Globus pallidus (tissue), 1 donor: ENCODE measurements around the gene RPS18.

ENCODE experiments used
- DNase-seq: peaks from one replicate; pipeline ENCODE4 v3.0.0-alpha.2; 2015; ENCODE audit warnings: low spot score

The RPS18 gene

DNA sequence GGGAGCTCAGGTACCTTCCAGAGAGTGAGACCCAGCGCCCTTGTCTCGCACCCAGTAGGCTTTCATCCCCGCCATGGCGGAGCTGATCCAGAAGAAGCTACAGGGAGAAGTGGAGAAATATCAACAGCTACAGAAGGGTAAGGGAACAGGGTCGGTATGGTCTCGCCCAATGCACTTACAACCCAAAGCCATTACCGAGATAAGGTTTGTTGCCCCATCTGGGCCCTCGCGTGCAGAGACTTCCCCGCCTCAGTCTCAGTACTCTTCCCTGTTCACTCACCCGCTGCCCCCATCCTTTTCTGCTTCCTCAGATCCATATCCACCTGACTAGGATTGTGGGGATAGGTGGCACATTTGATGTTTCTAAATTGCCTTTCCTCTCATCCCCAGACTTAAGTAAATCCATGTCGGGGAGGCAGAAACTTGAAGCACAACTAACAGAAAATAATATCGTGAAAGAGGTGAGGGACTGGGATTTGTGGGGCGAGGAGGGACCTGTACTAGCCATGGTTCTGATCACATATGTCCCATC, 18.0 kb downstream of the RPS18 start:
- DNase-seq = no peak

DNA sequence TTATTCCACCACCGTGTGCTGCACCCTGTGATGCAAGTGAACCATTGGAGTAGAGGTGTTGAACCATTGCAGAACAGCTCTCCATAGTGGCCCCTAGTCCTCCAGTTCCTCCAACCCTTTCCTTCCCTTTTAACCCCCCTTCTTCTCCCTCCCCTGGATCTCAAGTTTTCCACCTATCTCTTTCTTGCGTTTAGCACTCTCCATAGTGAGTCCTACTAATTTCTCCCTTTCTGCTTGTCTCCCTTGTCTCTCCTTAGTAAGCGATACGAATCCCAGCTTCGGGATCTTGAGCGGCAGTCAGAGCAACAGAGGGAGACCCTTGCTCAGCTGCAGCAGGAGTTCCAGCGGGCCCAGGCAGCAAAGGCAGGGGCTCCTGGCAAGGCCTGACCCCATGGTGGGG, 18.6 kb downstream of the RPS18 start:
- no peak for DNase-seq

DNA sequence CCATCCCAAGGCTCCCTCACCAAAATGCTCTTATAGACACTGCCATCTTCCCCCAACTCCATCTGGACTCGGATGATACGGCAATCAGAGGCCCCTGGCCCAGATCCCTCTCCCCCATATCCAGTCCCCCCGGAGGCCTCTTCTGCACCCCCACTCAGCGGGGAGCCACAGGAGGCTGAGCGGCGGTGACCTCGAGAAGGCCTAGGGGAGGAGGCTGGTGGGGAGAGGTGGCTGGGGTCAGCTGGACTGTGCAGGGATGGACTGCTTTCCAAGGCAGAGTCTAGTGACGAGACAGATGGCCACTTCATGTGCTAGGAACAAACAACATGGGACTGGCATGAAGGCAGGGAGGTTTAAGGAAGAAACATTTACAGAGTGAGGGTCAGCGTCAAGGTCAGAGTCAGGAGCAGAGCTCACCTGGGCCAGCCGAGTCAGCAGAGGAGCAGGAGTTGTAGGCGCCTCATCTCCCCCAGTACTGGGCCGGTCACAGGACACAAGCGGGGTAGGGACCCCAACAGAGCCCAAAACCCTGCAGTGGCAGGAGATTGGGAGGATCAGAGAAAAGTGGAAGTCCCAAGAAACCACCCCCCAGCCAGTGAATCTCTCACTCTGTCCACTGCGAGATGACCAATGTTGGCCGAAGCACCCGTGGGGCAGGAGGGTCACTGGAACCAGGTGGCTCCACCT, 21.3 kb downstream of the RPS18 start:
- no peak for DNase-seq

DNA sequence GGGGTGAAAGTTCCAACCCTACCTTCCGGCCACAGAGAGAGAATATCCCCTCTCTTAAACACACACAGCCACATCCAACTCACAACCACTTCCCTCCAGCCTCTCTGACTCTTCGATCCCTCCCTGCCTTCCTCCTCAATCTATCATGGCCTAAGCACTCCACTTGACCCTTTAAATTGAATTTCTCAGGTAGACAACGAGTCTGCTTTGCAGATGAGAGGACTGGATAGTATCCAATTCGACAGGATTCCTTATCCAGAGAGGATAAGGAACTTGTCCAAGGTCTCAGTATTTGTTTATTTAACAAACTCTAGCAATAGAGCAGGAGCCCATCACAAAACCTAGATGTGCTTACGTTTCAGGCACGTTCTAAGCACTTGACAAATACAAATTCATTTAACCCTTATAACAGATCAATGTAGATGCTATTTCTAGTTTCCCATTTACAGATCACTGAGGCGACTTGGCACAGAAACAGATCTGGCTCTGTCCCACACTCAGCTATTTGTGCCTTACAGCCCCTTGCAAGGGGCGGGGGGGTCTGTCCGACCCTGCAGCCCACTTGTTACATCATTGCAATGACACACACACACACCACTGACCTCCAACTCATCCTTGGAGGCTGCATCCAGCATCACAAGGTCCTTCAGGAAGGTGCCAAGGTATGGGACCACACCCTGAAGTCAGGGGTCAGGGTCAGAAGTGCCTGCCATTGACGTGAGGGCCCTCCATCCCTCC, 22.4 kb downstream of the RPS18 start:
- no peak for DNase-seq

DNA sequence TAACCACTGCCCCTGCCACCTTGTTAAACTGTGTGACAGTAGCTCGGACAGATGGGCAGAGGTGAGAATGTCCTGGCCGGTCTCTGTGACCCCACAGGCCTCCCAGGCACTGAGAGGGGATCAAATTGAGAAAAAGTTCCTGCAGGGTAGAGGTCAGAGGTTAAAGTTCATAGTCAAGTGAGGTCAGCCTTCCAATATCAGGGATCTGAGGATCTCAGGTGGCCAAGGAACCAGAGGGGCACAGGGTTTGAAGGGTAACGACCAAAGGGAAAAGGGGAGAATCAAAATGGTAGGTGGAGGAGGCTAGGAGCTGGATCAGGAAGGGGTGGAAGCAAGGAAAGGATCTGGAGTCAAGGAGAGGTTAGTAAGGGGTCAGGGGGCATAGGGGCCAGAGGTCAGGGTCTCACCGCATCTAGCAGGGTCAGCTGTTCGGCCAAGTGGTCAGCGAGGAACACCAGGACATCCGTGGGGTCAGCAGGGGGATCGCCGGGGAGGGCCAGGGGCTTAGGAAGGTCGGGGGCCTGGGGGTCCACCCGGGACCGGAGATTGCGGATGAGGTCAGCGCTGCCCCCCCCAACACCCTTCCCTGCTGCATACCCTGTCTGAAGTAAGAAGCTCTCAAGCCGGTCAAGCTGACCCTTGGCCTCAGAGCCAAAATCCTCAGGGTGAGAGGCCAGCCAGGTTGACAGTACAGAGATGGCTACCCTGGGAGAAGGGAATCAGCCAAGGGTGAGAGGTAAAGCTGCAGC, 23.9 kb downstream of the RPS18 start:
- no peak for DNase-seq

DNA sequence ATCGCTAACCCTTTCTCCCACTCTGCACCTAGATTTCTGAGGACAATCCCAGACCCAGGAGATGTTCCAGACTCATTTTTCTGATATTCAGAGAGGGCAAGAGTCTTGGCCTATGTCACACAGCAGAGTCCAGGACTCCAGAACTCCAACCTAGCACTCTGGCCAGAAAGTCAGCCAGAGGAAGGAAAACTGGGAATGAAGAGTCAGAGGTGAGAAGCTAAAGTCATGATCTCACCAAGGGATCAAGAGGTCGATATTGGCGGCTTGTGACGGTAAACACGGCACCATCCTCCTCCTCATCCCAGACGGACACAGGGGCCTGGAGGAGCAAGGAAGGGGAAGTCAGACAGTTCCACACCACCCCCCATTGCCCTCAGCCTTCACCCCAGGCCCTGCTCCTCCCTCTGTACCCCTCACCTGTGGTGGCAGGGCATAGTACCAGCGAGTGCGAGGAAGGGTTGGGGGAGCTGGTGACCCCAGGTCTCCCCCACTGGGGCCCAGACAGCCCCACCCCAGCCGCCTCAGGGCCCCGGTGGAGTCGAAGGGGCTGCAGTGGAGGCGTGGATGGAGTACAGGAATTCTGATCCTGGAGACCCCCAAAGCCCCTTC, 25.0 kb downstream of the RPS18 start:
- DNase-seq = no peak

DNA sequence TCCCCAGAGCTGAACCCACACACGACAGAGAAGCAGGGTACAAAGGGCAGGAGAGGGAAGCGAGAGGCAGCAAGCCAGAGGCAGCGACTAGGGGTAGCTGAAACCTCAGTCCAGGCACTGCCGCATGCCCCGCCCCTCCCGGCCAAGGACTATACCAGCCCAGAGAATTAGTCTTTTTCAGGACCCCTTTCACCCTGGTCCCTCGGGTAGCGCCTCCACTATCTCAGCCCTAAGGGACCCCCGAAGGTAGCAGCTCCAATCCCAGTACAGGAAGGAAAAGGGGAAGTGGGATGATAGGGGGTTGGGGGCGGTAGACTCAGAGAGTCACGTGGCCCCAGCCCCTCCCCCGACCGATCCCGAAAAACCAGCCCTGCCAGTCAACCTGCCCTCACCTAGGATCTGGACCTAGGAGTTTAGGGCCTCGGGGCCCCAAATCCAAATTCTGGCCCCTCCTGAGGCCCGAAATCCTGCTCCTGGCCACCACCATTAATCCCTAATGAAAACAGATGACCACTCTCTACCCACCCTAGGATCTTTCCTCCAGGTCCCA, 25.6 kb downstream of the RPS18 start:
- DNase-seq = no peak

DNA sequence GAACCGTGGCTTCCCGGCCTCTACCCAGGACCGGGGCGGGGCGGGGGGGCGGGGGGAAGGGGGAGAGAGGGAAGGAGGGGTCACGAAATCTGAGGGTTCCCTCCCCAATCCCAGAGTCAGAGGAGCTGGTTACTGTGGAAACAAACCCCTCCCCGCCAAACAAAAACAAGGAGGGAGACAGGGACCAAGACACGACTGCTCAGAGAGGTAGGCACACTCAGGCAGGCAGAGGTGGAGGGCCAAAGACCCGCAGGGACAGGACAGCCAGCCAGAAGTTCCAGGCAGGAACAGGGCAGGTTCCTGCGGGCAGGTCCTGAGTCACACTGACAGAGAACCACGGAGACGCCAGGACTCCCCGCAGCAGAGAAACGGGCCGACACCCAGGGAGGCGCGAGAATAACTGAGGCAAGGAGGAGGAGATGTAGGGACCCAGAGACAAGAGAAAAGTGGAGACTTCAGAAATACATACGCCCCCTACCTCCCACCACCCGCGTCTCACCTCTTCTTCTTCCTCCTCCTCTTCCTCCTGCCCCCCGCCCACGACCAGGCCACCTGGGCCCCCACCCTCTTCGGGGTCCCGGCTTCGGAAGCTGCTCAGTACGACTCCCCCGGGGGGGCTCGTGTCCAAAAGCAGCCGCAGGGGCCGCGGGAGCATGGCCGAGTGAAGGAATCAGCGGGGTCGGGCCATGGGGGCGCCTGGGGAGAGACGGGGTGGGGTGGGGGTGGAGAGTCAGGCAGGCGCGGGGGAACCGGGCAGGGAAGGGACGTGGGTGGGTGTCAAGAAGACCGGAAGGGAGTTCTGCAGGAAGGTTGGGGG, 26.3 kb downstream of the RPS18 start:
- DNase-seq = peak; percentile 47

DNA sequence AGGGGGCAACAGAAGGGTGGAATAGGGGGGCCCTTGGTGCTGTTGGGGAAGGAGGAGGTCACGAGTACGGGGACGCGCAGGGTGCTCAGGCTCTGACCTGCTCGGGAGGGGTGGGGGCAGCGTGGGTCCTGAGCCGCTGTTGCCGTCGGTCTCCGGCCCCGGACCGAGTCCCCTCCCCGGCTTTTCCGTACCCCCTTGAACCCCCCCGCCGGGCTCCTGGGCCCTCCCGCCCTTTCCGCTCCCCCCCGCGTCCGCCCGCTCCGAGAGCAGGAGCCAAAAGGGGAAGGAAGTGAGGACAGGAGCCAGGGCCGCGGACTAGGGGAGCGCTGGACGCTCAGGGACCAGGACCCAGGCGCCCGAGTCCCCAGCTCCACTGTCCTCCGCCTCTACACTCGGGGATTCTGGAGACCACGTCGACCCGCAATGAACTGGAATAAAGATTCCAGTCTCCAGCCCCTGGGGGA, 26.9 kb downstream of the RPS18 start, which contains the start of gene RGL2:
RGL2 (minus strand) TSS at position 170 of the 464 bp plus-strand sequence. CDS start 332 bp downstream, outside the sequence.
- peak; percentile 83 for DNase-seq

DNA sequence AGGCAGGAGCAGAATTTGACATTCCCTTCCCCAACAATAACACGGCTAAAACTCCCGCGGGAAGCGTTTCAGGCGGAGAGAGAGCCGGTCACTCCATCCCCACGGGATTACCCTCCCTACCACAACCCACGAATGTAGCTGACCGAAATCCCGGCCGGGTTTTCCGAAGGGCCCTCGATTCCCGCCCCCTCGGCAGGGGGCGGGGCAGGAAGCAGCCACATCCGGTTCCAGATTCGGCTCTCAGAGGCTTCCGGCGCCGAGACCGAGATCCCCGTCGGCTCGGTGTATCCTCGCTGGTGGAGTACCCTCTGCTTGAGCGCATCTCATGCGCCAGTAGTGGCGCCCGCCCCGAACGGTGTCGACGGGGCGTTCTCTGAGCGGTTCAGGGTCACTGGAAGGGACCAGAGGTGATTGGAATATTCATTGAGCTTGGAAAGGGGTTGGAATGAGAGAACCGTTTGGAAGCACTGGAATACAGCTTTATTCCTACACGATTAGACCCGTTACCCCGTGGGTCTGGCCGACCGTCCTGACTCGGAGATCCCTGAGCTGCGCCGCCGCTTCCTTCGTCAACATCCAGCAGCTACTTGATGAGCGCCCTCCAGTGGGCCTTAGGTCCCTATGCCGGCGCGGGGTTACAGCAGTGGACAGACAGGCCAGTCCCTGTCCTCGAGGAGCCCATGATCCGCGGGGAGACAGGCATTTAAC, 27.5 kb downstream of the RPS18 start:
- DNase-seq = peak; percentile 89

DNA sequence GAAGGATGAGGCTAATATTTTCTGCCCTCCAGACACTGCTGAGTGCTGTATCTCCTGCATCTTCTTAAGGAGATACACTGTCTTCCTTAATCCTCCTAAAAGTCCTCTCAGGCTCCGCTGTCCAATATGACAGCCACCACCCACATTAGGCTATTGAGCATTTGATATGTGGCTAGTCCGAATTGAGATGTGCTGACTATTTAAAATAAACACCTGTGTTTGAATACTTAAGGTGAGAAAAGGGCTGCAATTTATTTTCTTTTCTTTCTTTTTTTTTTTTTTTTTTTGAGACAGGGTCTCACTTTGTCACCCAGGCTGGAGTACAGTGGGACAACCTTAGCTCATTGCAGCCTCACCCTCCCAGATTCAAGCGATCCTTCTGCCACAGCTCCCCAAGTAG, 30.0 kb downstream of the RPS18 start:
- no peak for DNase-seq

DNA sequence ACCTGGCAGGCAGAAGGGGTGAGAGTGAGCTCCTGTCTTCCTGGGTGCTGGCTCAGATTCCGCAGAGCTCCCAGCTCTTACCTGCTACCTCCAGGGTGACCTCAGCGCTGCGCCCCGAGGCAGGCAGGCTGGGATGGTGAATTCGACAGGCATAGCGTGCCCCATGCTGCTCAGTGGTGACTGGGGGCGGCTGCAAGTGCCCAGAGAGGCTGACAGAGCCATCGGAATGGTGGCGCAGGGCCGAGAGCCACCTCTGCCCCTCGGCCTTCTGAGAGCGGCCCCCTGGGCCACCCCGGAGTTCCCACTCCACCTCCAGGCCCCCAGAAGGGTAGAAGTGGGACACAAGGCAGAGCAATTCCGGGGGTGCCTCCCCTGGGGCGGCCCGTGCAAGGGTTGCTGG, 32.3 kb downstream of the RPS18 start:
- no peak for DNase-seq

DNA sequence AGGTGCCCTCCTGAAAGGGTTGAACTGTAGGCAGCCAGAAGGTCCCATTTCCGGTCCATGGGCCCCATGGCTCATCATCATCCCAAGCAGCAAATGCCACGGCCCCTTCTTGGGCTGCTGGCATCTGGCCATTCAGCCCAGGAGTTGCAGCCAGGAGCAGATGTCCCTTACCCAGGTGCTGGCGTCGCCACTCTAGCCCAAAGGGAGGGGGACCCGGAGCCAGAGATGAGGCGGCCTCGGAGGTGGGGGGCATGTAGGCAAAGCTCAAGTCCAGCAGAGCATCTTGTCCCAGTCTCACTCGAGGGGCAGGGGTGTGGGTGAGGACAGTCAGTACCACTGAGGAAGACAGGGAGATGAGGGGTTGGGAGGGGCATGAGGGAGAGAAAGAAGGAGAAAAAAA, 33.2 kb downstream of the RPS18 start:
- no peak for DNase-seq

DNA sequence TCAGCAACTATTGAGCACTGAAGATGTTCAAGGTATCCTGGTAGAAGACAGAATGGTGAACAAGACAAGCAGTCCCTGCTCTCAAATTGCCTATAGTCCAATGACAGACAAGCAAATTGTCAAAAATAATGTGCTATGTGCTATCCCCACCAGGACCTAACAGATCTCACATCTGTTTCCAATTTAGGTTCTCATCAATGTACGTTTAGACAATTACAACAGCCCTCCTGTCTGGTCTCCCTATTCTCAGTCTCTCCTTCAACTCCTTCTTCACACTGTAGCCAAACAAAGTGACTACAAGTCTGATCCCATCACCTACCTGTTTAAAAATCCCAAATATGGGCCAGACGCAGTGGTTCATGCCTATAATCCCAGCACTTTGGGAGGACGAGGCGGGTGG, 34.5 kb downstream of the RPS18 start:
- no peak for DNase-seq

DNA sequence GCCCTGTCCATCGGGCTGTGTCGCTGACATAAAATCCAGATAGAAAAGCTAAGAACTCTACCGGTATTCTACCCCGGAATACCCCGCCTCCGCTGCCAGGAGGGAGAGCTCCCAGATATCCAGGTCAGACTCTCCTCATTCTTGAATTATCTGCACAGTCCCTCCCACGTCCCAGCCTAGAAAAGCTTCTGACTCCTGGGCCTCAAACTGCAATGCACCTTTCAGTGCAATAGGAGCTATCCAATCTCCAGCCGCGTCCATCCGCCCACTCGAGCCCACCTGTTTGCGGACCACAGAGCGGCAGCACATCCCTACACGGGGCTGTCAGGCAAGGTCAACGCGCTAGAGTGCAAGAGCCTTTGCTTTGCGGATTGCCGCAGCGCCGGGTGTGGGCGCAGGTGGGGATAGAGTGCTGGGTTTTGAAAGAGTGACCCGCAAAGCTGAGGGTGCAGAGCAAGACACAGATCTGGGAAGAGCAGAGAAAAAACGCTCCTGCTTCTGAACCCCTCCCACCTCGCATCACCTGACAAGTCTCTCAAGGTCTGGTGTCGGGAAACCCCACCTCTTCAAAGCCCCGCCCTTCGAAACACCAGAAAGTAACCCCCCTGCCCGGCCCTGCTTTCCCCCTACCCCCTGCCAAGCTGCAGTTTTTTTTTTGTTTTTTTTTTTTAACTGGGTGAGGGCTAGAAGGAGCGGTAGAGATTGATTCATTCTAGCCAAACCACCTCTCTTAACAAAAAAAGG, 40.7 kb downstream of the RPS18 start:
- peak; percentile 53 for DNase-seq

DNA sequence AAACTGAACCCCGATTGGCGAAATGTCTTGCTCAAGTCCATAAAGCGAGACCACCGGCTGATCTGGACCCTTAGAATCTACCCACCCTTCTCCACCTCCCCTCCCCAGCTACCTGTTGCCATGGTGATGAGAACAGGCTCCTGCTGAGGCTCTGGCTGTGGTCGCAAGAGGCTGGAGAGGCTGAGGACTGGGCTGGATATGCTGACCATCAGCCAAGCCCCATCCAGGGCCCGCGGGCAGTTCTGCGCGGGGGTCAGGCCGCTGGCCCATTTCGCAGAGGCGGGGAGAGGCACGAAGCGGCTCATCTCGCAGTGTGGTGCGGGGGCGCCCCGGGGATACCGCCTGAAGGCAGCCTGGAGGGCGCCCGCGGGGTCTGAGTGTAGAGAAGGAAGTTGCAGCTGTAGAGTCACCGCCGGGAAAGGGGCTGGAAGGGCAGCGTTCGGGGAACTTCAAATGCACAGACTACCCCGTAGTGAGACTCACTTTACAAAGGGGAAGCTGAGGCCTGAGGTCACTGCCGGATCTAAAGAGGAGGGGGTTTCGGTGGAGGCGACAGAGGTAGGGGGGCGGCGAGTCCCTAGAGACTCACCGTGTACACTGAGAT, 41.3 kb downstream of the RPS18 start:
- DNase-seq = peak; percentile 42

DNA sequence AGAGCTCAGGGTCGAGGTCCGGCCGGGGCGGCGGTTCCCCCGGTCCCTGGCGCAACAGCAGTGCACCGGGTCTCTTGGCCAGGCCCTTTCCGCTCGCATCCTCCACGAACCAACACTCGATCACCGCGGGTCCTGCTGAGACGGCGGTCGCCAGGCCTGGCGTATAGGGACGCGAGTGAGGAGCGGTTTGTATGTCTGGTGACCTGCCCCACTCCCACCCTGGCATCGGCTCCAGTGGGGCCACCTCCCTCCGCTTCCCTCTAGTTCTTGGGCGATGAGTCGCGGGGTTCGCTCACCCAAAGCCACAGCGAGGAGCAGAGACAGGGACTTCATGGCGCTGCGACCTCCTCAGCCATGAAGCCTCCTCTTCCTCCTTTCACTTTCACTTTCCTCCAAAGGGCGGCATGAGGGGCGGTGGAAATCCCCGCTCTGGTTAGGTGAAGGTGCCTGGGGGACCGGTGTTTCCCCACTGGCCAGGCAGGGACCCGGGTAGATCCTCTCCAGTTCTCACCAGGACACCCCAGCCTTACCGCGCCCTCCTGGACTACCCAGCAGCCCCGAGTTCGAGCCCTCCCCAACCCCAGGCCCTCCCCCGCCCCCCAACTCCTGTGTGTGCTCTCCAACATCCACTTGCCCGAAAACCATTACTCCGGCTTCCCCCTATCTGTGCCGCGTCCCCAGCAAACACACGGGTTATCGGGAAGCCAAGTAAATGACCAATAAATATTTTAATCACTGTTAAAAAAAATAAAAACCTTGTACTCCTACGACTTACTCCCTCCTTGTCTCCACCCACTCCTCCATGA, 42.0 kb downstream of the RPS18 start, which contains the start of gene TAPBP:
TAPBP (minus strand) TSS at position 370 of the 806 bp plus-strand sequence; CDS start at position 333, 37 bp downstream.
- DNase-seq = peak; percentile 61

DNA sequence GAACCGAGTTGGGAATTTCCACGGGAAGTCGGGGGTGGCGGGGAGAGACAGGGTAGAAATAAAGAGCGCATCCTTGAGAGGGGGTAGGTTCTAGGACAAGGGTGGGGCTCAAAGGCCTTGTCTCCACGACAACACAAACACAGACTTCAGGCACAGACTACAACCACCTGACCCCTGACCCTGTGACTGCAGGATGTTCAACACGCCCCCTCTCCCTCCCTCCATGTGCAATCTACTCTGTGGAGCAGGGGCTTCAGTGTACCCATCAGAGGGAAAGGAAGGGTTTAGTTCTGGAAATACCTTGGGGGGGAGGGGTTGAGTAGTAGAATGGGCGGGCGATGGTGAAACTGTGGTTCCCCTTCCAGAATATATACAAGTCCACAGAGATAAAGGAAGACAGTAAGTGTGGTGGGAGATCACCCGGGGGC, 42.7 kb downstream of the RPS18 start:
- DNase-seq = no peak
